MM.1S (cell line): Measurements from ENCODE around the gene TENM4.

Experiments
- EZH2 ChIP-seq: fragments of 300-600 bp; sonication (generic); optimal IDR thresholded peaks from 2 replicates; pipeline ENCODE3; 2017; ENCODE audit warnings: low read depth, mild to moderate bottlenecking, antibody characterized with exemption, low read length, mixed read lengths
- EZH2phosphoT487 ChIP-seq: fragments of 300-600 bp; sonication (generic); IDR thresholded peaks from 2 replicates; pipeline ENCODE4 v1.6.1; 2018; ENCODE audit warnings: antibody characterized with exemption, low read length
- TF ChIP-seq, protein P1 (sequence below): fragments of 300-600 bp; sonication (generic); IDR thresholded peaks from 2 replicates; pipeline ENCODE4 v1.5.1; 2016; ENCODE audit warnings: antibody characterized with exemption, low read length, mixed read lengths

DNA sequence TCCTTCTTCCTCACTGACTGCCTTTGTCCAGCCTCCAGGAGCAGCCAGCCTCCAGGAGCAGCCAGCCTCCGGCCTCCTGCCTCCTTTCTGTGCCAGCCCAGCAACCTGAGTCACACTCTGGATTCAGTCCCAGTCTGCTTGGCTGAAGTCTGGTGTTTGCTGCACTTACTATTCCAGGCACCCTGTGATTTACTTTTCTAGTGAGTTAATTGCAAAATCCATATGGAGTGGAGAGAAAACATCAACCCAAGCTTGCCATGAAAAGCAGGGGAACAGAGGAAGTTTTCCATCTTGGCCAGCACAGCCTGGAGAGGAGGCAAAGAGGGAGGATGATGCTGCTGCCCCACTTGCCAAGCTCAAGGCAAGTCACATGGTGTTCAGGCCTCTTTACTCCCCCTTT lies 400.5 kb downstream of the TENM4 start:
- TF ChIP-seq EZH2phosphoT487: no peak
- TF ChIP-seq, protein P1, sequence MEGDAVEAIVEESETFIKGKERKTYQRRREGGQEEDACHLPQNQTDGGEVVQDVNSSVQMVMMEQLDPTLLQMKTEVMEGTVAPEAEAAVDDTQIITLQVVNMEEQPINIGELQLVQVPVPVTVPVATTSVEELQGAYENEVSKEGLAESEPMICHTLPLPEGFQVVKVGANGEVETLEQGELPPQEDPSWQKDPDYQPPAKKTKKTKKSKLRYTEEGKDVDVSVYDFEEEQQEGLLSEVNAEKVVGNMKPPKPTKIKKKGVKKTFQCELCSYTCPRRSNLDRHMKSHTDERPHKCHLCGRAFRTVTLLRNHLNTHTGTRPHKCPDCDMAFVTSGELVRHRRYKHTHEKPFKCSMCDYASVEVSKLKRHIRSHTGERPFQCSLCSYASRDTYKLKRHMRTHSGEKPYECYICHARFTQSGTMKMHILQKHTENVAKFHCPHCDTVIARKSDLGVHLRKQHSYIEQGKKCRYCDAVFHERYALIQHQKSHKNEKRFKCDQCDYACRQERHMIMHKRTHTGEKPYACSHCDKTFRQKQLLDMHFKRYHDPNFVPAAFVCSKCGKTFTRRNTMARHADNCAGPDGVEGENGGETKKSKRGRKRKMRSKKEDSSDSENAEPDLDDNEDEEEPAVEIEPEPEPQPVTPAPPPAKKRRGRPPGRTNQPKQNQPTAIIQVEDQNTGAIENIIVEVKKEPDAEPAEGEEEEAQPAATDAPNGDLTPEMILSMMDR: no peak
- no peak for TF ChIP-seq EZH2
